GM23248 (cell line): ENCODE measurements around the gene ZNF263. TPM values are rescaled to one million over a fixed set of nuclear protein-coding genes. Genes with fewer than 3 reads are reported as not detected.

Experiments
- DNase-seq: peaks from one replicate; pipeline ENCODE4 v3.0.0-alpha.2; 2015
- H2AFZ ChIP-seq: fragments of 200-600 bp; sonication (generic); 2 replicates; pipeline ENCODE4 v1.6.1; 2016; ENCODE audit warnings: antibody characterized with exemption
- H3F3A ChIP-seq: fragments of 200-600 bp; sonication (generic); 2 replicates; pipeline ENCODE4 v1.6.1; 2016; ENCODE audit warnings: mild to moderate bottlenecking, antibody characterized with exemption, mixed run types; ENCODE audit not compliant: insufficient read depth
- H3K27ac ChIP-seq: fragments of 200-600 bp; sonication (generic); 2 replicates; pipeline ENCODE4 v1.5.1; 2016; ENCODE audit warnings: mild to moderate bottlenecking
- H3K27me3 ChIP-seq: fragments of 200-600 bp; sonication (generic); replicated peaks from 2 replicates; pipeline ENCODE4 v1.6.1; 2016; ENCODE audit warnings: mild to moderate bottlenecking; ENCODE audit not compliant: insufficient read depth
- H3K36me3 ChIP-seq: fragments of 200-600 bp; sonication (generic); 2 replicates; pipeline ENCODE4 v1.6.1; 2016; ENCODE audit warnings: low read depth, mild to moderate bottlenecking
- H3K4me1 ChIP-seq: fragments of 200-600 bp; sonication (generic); 2 replicates; pipeline ENCODE4 v1.6.1; 2016; ENCODE audit warnings: mild to moderate bottlenecking; ENCODE audit not compliant: insufficient read depth
- H3K4me2 ChIP-seq: fragments of 200-600 bp; sonication (generic); one replicate; pipeline ENCODE4 v1.6.1; 2016; ENCODE audit warnings: mild to moderate bottlenecking; ENCODE audit not compliant: unreplicated experiment
- H3K4me3 ChIP-seq: fragments of 200-600 bp; sonication (generic); 2 replicates; pipeline ENCODE4 v1.5.1; 2016; ENCODE audit warnings: mild to moderate bottlenecking
- H3K79me2 ChIP-seq: fragments of 200-600 bp; sonication (generic); 2 replicates; pipeline ENCODE4 v1.6.1; 2016; ENCODE audit warnings: mild to moderate bottlenecking; ENCODE audit not compliant: insufficient read depth
- H3K9ac ChIP-seq: fragments of 200-600 bp; sonication (generic); 2 replicates; pipeline ENCODE4 v1.6.1; 2016; ENCODE audit warnings: mild to moderate bottlenecking
- H3K9me2 ChIP-seq: fragments of 200-600 bp; sonication (generic); 2 replicates; pipeline ENCODE4 v1.6.1; 2016; ENCODE audit warnings: mixed run types, mild to moderate bottlenecking, moderate library complexity; ENCODE audit not compliant: insufficient read depth
- H3K9me3 ChIP-seq: fragments of 200-600 bp; sonication (generic); one replicate; pipeline ENCODE4 v1.6.1; 2017; ENCODE audit warnings: low read depth
- H4K20me1 ChIP-seq: fragments of 200-600 bp; sonication (generic); 2 replicates; pipeline ENCODE4 v1.6.0; 2016; ENCODE audit not compliant: insufficient read depth
- EZH2 ChIP-seq: fragments of 200-600 bp; sonication (generic); IDR thresholded peaks from 2 replicates; pipeline ENCODE4 v1.6.1; 2018; ENCODE audit warnings: antibody characterized with exemption, mild to moderate bottlenecking; ENCODE audit not compliant: insufficient read depth, poor library complexity, severe bottlenecking
- EZH2phosphoT487 ChIP-seq: fragments of 200-600 bp; sonication (generic); IDR thresholded peaks from 2 replicates; pipeline ENCODE4 v1.6.1; 2018; ENCODE audit warnings: antibody characterized with exemption, moderate library complexity, mild to moderate bottlenecking, low read depth; ENCODE audit not compliant: insufficient read depth
- WGBS, 2 experiments: methylation state at CpG; one replicate each; pipeline ENCODE4 v1.1.6; 2015 to 2017; ENCODE audit warnings: low lambda C conversion rate in 2 of 2, low coverage in 1 of 2; ENCODE audit errors: missing lambda C conversion rate in 2 of 2; 5-methylcytosine and 5-hydroxymethylcytosine counted together
- in situ Hi-C: fragments of 300-500 bp; cut with MboI; formaldehyde crosslinking; loops from 2 replicates; pipeline ENCODE4 v1.15.0; 2020
- polyA plus RNA-seq: library from polyadenylated mRNA; unstranded; fragments of >200 nt; fragmentation: Nextera tagmentation; extraction: Ambion mirVana; gene quantifications from 2 replicates; pipeline ENCODE4 v1.2.1, GENCODE V29; 2016
- total RNA-seq: library from RNA; depleted of rRNA; stranded (reverse); fragments of >200 nt; shearing (Covaris generic); gene quantifications from 2 replicates; pipeline ENCODE4 v1.2.3, GENCODE V29; 2014; rRNA removed

ZNF263 gene
- 55.7 and 66.3 TPM in 2 replicates for total RNA-seq
- 20.5 and 22.1 TPM in 2 replicates for polyA plus RNA-seq

- Histone ChIP-seq H3K4me1 (peaks cover 10% of the 10 kb centered on the region), H2AFZ (peak within 1 kb of the TSS; percentile 97), H3F3A (peaks cover 11% of the 10 kb centered on the region), H3K9ac (peak within 1 kb of the TSS; percentile 94), H3K27me3 (no peaks in the 10 kb centered on the region), H3K9me2 (no peaks in the 10 kb centered on the region), H3K27ac (peak within 1 kb of the TSS; percentile 98), H3K79me2 (peaks cover 46% of the 10 kb centered on the region), H3K36me3 (peaks cover 8% of the 10 kb centered on the region; the same call in 1 of the 2 replicates), H3K4me3 (peak within 1 kb of the TSS; percentile 88), H3K9me3 (no peaks in the 10 kb centered on the region), H4K20me1 (no peaks in the 10 kb centered on the region), H3K4me2 (peak within 1 kb of the TSS; percentile 99)
- TF ChIP-seq EZH2phosphoT487: no peak
- TF ChIP-seq EZH2: no peak
- in situ Hi-C loops: no loop called here
- 1% methylated on average over 64 to 70 of the region's 72 CpGs for WGBS, 2 experiments
- DNase-seq: peak; percentile 99
Observed at GRCh38 chr16:3282730-3283542, at the start of gene ZNF263. Gene ZNF263 (plus strand): TSS chr16:3283491. CDS start chr16:3283819, 328 bp downstream.

- Histone ChIP-seq H3K4me1 (peaks cover 10% of the 10 kb centered on the region; the same call in 1 of the 2 replicates), H3K27me3 (no peaks in the 10 kb centered on the region), H2AFZ (peak overlapping the region; percentile 87), H3F3A (no peaks in the 10 kb centered on the region; the same call in 1 of the 2 replicates), H3K9me3 (no peaks in the 10 kb centered on the region), H4K20me1 (no peaks in the 10 kb centered on the region), H3K27ac (peak overlapping the region; percentile 84), H3K79me2 (peaks cover 34% of the 10 kb centered on the region), H3K36me3 (peaks cover 22% of the 10 kb centered on the region), H3K4me2 (peak overlapping the region; percentile 97), H3K9me2 (peaks cover 6% of the 10 kb centered on the region; the same call in 1 of the 2 replicates), H3K9ac (peak overlapping the region; percentile 87), H3K4me3 (peak overlapping the region; percentile 97)
- in situ Hi-C loops: no loop called here
- no peak for TF ChIP-seq EZH2
- TF ChIP-seq EZH2phosphoT487: no peak
- 4 to 9% methylated on average over 10 to 18 of the region's 18 CpGs for WGBS, 2 experiments
- DNase-seq: no peak
Observed at GRCh38 chr16:3234543-3234856, 48.8 kb upstream of the ZNF263 start.

- Histone ChIP-seq H3K9me2 (peaks cover 6% of the 10 kb centered on the region; the same call in 1 of the 2 replicates), H3K27ac (peak within 1 kb of the TSS; percentile 84), H3K4me1 (peaks cover 10% of the 10 kb centered on the region; the same call in 1 of the 2 replicates), H2AFZ (peak within 1 kb of the TSS; percentile 87), H3K4me2 (peak within 1 kb of the TSS; percentile 97), H3K9ac (peak within 1 kb of the TSS; percentile 87), H3K9me3 (no peaks in the 10 kb centered on the region), H3F3A (no peaks in the 10 kb centered on the region; the same call in 1 of the 2 replicates), H3K79me2 (peaks cover 34% of the 10 kb centered on the region), H3K4me3 (peak within 1 kb of the TSS; percentile 97), H3K27me3 (no peaks in the 10 kb centered on the region), H3K36me3 (peaks cover 21% of the 10 kb centered on the region), H4K20me1 (no peaks in the 10 kb centered on the region)
- TF ChIP-seq EZH2phosphoT487: no peak
- no peak for TF ChIP-seq EZH2
- in situ Hi-C loops: no loop called here
- DNase-seq: peak; percentile 98
- 2% methylated on average over 48 to 59 of the region's 59 CpGs for WGBS, 2 experiments
Observed at GRCh38 chr16:3234857-3235561, 48.3 kb upstream of the ZNF263 start, which contains the start of gene ZNF200. Gene ZNF200 (minus strand): TSS chr16:3235158. CDS start chr16:3233755, 1,403 bp downstream.

DNA sequence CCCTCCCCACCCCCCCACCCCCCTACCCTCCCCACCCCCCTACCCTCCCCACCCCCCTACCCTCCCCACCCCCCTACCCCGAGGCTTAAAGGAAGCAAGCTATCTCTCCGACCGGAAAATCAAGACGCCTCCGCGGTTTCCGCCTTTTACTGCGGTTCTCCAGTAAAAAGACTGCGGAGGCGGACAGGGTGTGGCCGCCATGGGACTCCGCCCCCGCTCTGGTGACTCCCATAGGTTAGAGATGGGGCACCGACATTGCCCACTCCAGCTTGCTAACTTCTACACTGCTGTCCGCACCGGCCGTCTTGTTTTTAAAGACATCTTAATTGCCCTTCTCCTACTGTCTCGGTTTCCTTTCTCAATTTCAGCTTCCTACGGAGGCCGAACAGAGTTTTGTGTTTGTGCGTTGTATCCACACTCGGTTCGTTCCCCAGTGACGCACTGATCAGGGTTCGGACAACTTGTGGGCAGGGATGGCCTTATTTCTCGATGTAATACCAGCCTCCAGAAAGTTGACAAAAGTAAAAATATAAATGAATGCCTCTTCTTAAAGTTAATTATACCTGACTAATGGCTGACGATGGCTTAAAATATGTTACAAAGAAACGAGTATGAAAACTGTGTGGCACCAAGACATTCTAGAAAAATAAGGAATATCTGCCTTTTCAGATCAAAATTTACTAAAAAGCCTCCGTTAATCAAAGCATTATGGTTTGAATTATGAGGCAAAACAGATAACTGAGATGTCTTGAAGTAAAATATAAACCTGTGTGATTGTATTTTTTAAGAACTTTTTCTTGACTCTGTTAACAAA is 47.2 kb upstream of the ZNF263 start:
- Histone ChIP-seq H3K36me3 (peaks cover 10% of the 10 kb centered on the region), H3K9me2 (peaks cover 6% of the 10 kb centered on the region; the same call in 1 of the 2 replicates), H3K4me3 (no peak overlapping the region), H3K4me1 (peaks cover 10% of the 10 kb centered on the region; the same call in 1 of the 2 replicates), H3K27me3 (no peaks in the 10 kb centered on the region), H3F3A (no peaks in the 10 kb centered on the region; the same call in 1 of the 2 replicates), H4K20me1 (no peaks in the 10 kb centered on the region), H3K79me2 (peaks cover 34% of the 10 kb centered on the region), H3K4me2 (no peak overlapping the region), H3K27ac (no peak overlapping the region), H3K9me3 (no peaks in the 10 kb centered on the region), H3K9ac (no peak overlapping the region), H2AFZ (no peak overlapping the region)
- TF ChIP-seq EZH2phosphoT487: no peak
- TF ChIP-seq EZH2: no peak
- 78 to 79% methylated on average over 28 to 29 of the region's 29 CpGs for WGBS, 2 experiments
- in situ Hi-C loops: no loop called here
- peak; percentile 49 for DNase-seq
